HG02885 (cell line): ENCODE measurements around the gene ERI3.

Source experiments
- ATAC-seq: cut with Tn5 transposase; IDR thresholded peaks from one replicate; pipeline ENCODE4 v1.9.1; 2021; ENCODE audit warnings: mild to moderate bottlenecking; ENCODE audit not compliant: unreplicated experiment, poor library complexity

Gene ERI3

GRCh38 chr1:44265656-44266358 lies 89.2 kb downstream of the ERI3 start:
- no peak for ATAC-seq

- ATAC-seq = no peak
Observed at GRCh38 chr1:44264451-44264771, 90.6 kb downstream of the ERI3 start.

- ATAC-seq = no peak
Observed at GRCh38 chr1:44263568-44264450, 91.2 kb downstream of the ERI3 start.

- no peak for ATAC-seq
Observed at GRCh38 chr1:44262816-44263567, 92.1 kb downstream of the ERI3 start.

- ATAC-seq = no peak
Observed at GRCh38 chr1:44262414-44262813, 92.6 kb downstream of the ERI3 start.

GRCh38 chr1:44261962-44262361 lies 93.1 kb downstream of the ERI3 start:
- ATAC-seq = no peak

- no peak for ATAC-seq
Observed at GRCh38 chr1:44261171-44261817, 93.8 kb downstream of the ERI3 start.

- ATAC-seq = no peak
Observed at GRCh38 chr1:44260792-44261170, 94.3 kb downstream of the ERI3 start.

GRCh38 chr1:44259090-44259489 lies 96.0 kb downstream of the ERI3 start:
- no peak for ATAC-seq

GRCh38 chr1:44256762-44257554 lies 98.1 kb downstream of the ERI3 start:
- no peak for ATAC-seq

GRCh38 chr1:44254392-44254910 lies 100.6 kb downstream of the ERI3 start:
- ATAC-seq = no peak

GRCh38 chr1:44251989-44252671 lies 102.9 kb downstream of the ERI3 start:
- ATAC-seq = no peak

- no peak for ATAC-seq
Observed at GRCh38 chr1:44251486-44251885, 103.6 kb downstream of the ERI3 start.

- ATAC-seq = no peak
Observed at GRCh38 chr1:44250068-44250781, 104.8 kb downstream of the ERI3 start.

- no peak for ATAC-seq
Observed at GRCh38 chr1:44249543-44249942, 105.5 kb downstream of the ERI3 start.

GRCh38 chr1:44246806-44247205 lies 108.3 kb downstream of the ERI3 start:
- no peak for ATAC-seq

- ATAC-seq = no peak
Observed at GRCh38 chr1:44244986-44245385, 110.1 kb downstream of the ERI3 start.

GRCh38 chr1:44243782-44244495 lies 111.1 kb downstream of the ERI3 start:
- ATAC-seq = no peak
